H9 (cell line): ENCODE measurements around the gene SKIC8. TPM values are rescaled to one million over a fixed set of nuclear protein-coding genes. Genes with fewer than 3 reads are reported as not detected.
A peak's percentile ranks its signal among the peaks of the same experiment; 100 is the strongest.

ENCODE experiments used
- DNase-seq: peaks from one replicate; pipeline ENCODE4 v3.0.0-alpha.2; 2017
- H2AFZ ChIP-seq: one replicate; pipeline ENCODE4 v1.6.1; 2013; ENCODE audit warnings: mild to moderate bottlenecking, low read length, control low read depth, moderate library complexity
- H2AK5ac ChIP-seq: 2 replicates; pipeline ENCODE4 v1.6.1; 2013; ENCODE audit warnings: low read length, control low read depth, mixed read lengths; ENCODE audit not compliant: insufficient read length
- H2BK120ac ChIP-seq: one replicate; pipeline ENCODE4 v1.6.1; 2013; ENCODE audit warnings: low read depth, mild to moderate bottlenecking, low read length, control low read depth, inconsistent platforms; ENCODE audit not compliant: poor library complexity, severe bottlenecking
- H2BK12ac ChIP-seq: 2 replicates; pipeline ENCODE4 v1.6.1; 2013; ENCODE audit warnings: low read length, control low read depth, mixed read lengths, low read depth; ENCODE audit not compliant: insufficient read length
- H2BK15ac ChIP-seq: 2 replicates; pipeline ENCODE4 v1.6.1; 2013; ENCODE audit warnings: low read depth, low read length, control low read depth
- H2BK20ac ChIP-seq: one replicate; pipeline ENCODE4 v1.6.1; 2013; ENCODE audit warnings: low read depth, mild to moderate bottlenecking, low read length, control low read depth, inconsistent platforms; ENCODE audit not compliant: poor library complexity, severe bottlenecking
- H2BK5ac ChIP-seq: 2 replicates; pipeline ENCODE4 v1.6.1; 2013; ENCODE audit warnings: low read length, control low read depth, mixed read lengths; ENCODE audit not compliant: insufficient read length
- H3K14ac ChIP-seq: 2 replicates; pipeline ENCODE4 v1.6.1; 2013; ENCODE audit warnings: low read length, control low read depth; ENCODE audit not compliant: insufficient read depth
- H3K18ac ChIP-seq: 2 replicates; pipeline ENCODE4 v1.6.1; 2013; ENCODE audit warnings: low read depth, mild to moderate bottlenecking, mixed read lengths, low read length, control low read depth; ENCODE audit not compliant: insufficient read length
- H3K23ac ChIP-seq: 2 replicates; pipeline ENCODE4 v1.6.1; 2013; ENCODE audit warnings: low read length, control low read depth, mixed read lengths, low read depth; ENCODE audit not compliant: insufficient read length
- H3K23me2 ChIP-seq: 2 replicates; pipeline ENCODE4 v1.6.1; 2013; ENCODE audit warnings: low read depth, mild to moderate bottlenecking, mixed read lengths, low read length, control low read depth; ENCODE audit not compliant: insufficient read length, poor library complexity, severe bottlenecking
- H3K27ac ChIP-seq: 2 replicates; pipeline ENCODE4 v1.5.1; 2013; ENCODE audit warnings: low read length, control low read depth, mixed read lengths, low read depth; ENCODE audit not compliant: insufficient read length
- H3K27me3 ChIP-seq: 2 replicates; pipeline ENCODE4 v1.6.1; 2013; ENCODE audit warnings: low read length, control low read depth, inconsistent platforms; ENCODE audit not compliant: insufficient read depth
- H3K4ac ChIP-seq: 2 replicates; pipeline ENCODE4 v1.6.1; 2013; ENCODE audit warnings: low read depth, mild to moderate bottlenecking, control low read depth, inconsistent platforms, low read length, moderate library complexity
- H3K4me1 ChIP-seq: 2 replicates; pipeline ENCODE4 v1.6.1; 2013; ENCODE audit warnings: low read length, control low read depth, inconsistent platforms; ENCODE audit not compliant: insufficient read depth
- H3K4me2 ChIP-seq: 2 replicates; pipeline ENCODE4 v1.6.1; 2013; ENCODE audit warnings: low read length, control low read depth, mixed read lengths; ENCODE audit not compliant: insufficient read length, insufficient read depth
- H3K56ac ChIP-seq: 2 replicates; pipeline ENCODE4 v1.6.1; 2013; ENCODE audit warnings: low read depth, mild to moderate bottlenecking, mixed read lengths, low read length, control low read depth; ENCODE audit not compliant: insufficient read length
- H3K79me1 ChIP-seq: 2 replicates; pipeline ENCODE4 v1.6.1; 2013; ENCODE audit warnings: low read depth, mild to moderate bottlenecking, moderate library complexity, low read length, control low read depth, inconsistent platforms; ENCODE audit not compliant: insufficient read depth, poor library complexity, severe bottlenecking
- H3K79me2 ChIP-seq: 2 replicates; pipeline ENCODE4 v1.6.1; 2013; ENCODE audit warnings: low read length, control low read depth, inconsistent platforms; ENCODE audit not compliant: insufficient read depth
- H3K9ac ChIP-seq: 2 replicates; pipeline ENCODE4 v1.6.1; 2013; ENCODE audit warnings: low read length, control low read depth, mixed read lengths; ENCODE audit not compliant: insufficient read length; ENCODE audit errors: extremely low read depth
- H3K9me3 ChIP-seq: one replicate; pipeline ENCODE4 v1.6.1; 2013; ENCODE audit warnings: low read depth, low read length, inconsistent platforms; ENCODE audit not compliant: control insufficient read depth
- H3T11ph ChIP-seq: one replicate; pipeline ENCODE4 v1.6.1; 2013; ENCODE audit warnings: mild to moderate bottlenecking, low read length, control low read depth, inconsistent platforms
- H4K20me1 ChIP-seq: one replicate; pipeline ENCODE4 v1.6.1; 2013; ENCODE audit not compliant: control insufficient read depth, insufficient read length, insufficient read depth
- H4K5ac ChIP-seq: 2 replicates; pipeline ENCODE4 v1.6.1; 2013; ENCODE audit warnings: low read depth, mild to moderate bottlenecking, mixed read lengths, low read length, control low read depth; ENCODE audit not compliant: insufficient read length
- H4K8ac ChIP-seq: replicated peaks from 2 replicates; pipeline ENCODE4 v1.6.1; 2013; ENCODE audit warnings: low read length, control low read depth, mixed read lengths, low read depth; ENCODE audit not compliant: insufficient read length
- H4K91ac ChIP-seq: 2 replicates; pipeline ENCODE4 v1.6.1; 2013; ENCODE audit warnings: low read depth, mild to moderate bottlenecking, moderate library complexity, mixed read lengths, low read length, control low read depth; ENCODE audit not compliant: insufficient read length
- H3K27ac Mint-ChIP-seq, 3 experiments: 2 replicates in 2 of 3; 3 replicates in 1 of 3; pipeline ENCODE4 v1.8.0; 2020 to 2021; ENCODE audit warnings: mixed read lengths in 3 of 3, mild to moderate bottlenecking in 1 of 3, moderate library complexity in 1 of 3
- H3K27me3 Mint-ChIP-seq: 2 replicates; pipeline ENCODE4 v1.8.0; 2021; ENCODE audit warnings: low read depth, mild to moderate bottlenecking, moderate library complexity, mixed read lengths
- H3K36me3 Mint-ChIP-seq, 3 experiments: 2 replicates in 2 of 3; 3 replicates in 1 of 3; pipeline ENCODE4 v1.8.0; 2020 to 2021; ENCODE audit warnings: low read depth in 3 of 3, mixed read lengths in 3 of 3; ENCODE audit not compliant: insufficient read depth in 1 of 3
- H3K4me1 Mint-ChIP-seq, 2 experiments: 2 replicates each; pipeline ENCODE4 v1.8.0; 2020; ENCODE audit warnings: mixed read lengths in 2 of 2
- H3K4me3 Mint-ChIP-seq, 2 experiments: 2 replicates in 1 of 2; 3 replicates in 1 of 2; pipeline ENCODE4 v1.8.0; 2020 to 2021; ENCODE audit warnings: mild to moderate bottlenecking in 2 of 2, mixed read lengths in 2 of 2, moderate library complexity in 1 of 2
- H3K9me3 Mint-ChIP-seq, 2 experiments: 2 replicates in 1 of 2; 3 replicates in 1 of 2; pipeline ENCODE4 v1.8.0; 2020; ENCODE audit warnings: mild to moderate bottlenecking in 2 of 2, mixed read lengths in 2 of 2, moderate library complexity in 1 of 2
- CTCF ChIP-seq: fragments of 200-600 bp; sonication (generic); conservative IDR thresholded peaks from 3 replicates; pipeline ENCODE4 v1.8.0; 2021; ENCODE audit warnings: antibody characterized with exemption, mild to moderate bottlenecking
- WGBS: extraction: QIAGEN DNeasy Blood & Tissue Kit; methylation state at CpG from one replicate; pipeline ENCODE4 v1.1.7; 2013; ENCODE audit warnings: missing lambda C conversion rate, low lambda C conversion rate, mixed read lengths; ENCODE audit not compliant: insufficient read length; ENCODE audit errors: extremely low coverage; 5-methylcytosine and 5-hydroxymethylcytosine counted together
- total RNA-seq: library from RNA; stranded (reverse); gene quantifications from 2 replicates; pipeline ENCODE4 v1.2.1, GENCODE V29; 2021

The SKIC8 gene
- total RNA-seq, 1 experiment from 2014 or later, result 45.6 TPM

GRCh38 chr15:78312957-78313356, 13.5 kb upstream of the SKIC8 start:
- Histone ChIP-seq H3K4me1 (peaks cover 4% of the 10 kb centered on the region; the same call in 1 of the 2 replicates), H4K20me1 (no peaks in the 10 kb centered on the region), H3K23me2 (no peaks in the 10 kb centered on the region), H2BK15ac (no peak overlapping the region), H3K56ac (no peak overlapping the region), H3T11ph (no peak overlapping the region), H2BK12ac (no peak overlapping the region), H3K9ac (no peak overlapping the region), H3K9me3 (no peaks in the 10 kb centered on the region), H3K27ac (no peak overlapping the region), H4K5ac (no peak overlapping the region), H3K14ac (no peak overlapping the region), H4K8ac (no peak overlapping the region), H2BK5ac (no peak overlapping the region), H3K79me2 (no peaks in the 10 kb centered on the region), H2BK120ac (no peak overlapping the region), H3K27me3 (no peaks in the 10 kb centered on the region), H3K4me2 (no peak overlapping the region), H3K79me1 (no peaks in the 10 kb centered on the region), H2AK5ac (no peak overlapping the region), H4K91ac (no peak overlapping the region), H2BK20ac (no peak overlapping the region), H3K4ac (no peak overlapping the region), H3K23ac (no peak overlapping the region), H3K18ac (no peak overlapping the region), H2AFZ (no peak overlapping the region)
- peak overlapping the region in 2 of 3 experiments; percentile 59 to 76; a peak in 3 of 7 replicates for H3K27ac Mint-ChIP-seq
- H3K36me3 Mint-ChIP-seq, result no peaks in the 10 kb centered on the region
- no peak for TF ChIP-seq CTCF
- DNase-seq, result no peak
- WGBS, result no CpG with 5 or more reads among the region's 5 CpGs
- no peak overlapping the region for H3K4me3 Mint-ChIP-seq
- H3K27me3 Mint-ChIP-seq, result peaks cover 2% of the 10 kb centered on the region
- H3K4me1 Mint-ChIP-seq, result peaks cover 37 to 55% of the 10 kb centered on the region in 2 experiments
- no peaks in the 10 kb centered on the region; a peak in 1 of 5 replicates for H3K9me3 Mint-ChIP-seq
